Esophagus (tissue), 2 donors: ENCODE data around the gene LSM12. TPM values are rescaled to one million over a fixed set of nuclear protein-coding genes. Genes with fewer than 3 reads are reported as not detected.
A peak's percentile ranks its signal among the peaks of the same experiment; 100 is the strongest.

Source experiments
- H3K27ac ChIP-seq, 2 donors: one replicate each; pipeline ENCODE4 v1.5.1; 2013; ENCODE audit warnings: low read depth in 2 of 2, mild to moderate bottlenecking in 2 of 2, inconsistent platforms in 1 of 2, low read length in 1 of 2, moderate library complexity in 1 of 2
- H3K27me3 ChIP-seq, 2 donors: one replicate each; pipeline ENCODE4 v1.6.1; 2013; ENCODE audit warnings: low read length in 2 of 2, control low read depth in 1 of 2, mild to moderate bottlenecking in 1 of 2; ENCODE audit not compliant: insufficient read depth in 2 of 2, control insufficient read depth in 1 of 2
- H3K36me3 ChIP-seq, 2 donors: one replicate each; pipeline ENCODE4 v1.6.1; 2013; ENCODE audit warnings: low read length in 1 of 2; ENCODE audit not compliant: control insufficient read depth in 2 of 2, insufficient read depth in 2 of 2
- H3K4me1 ChIP-seq, 2 donors: one replicate each; pipeline ENCODE4 v1.6.1; 2013; ENCODE audit warnings: low read length in 1 of 2; ENCODE audit not compliant: control insufficient read depth in 2 of 2, insufficient read depth in 2 of 2
- H3K4me3 ChIP-seq, 2 donors: one replicate each; pipeline ENCODE4 v1.5.1; 2013; ENCODE audit warnings: low read length in 2 of 2, mild to moderate bottlenecking in 2 of 2, low read depth in 1 of 2, moderate library complexity in 1 of 2
- H3K9me3 ChIP-seq, 2 donors: one replicate each; pipeline ENCODE4 v1.6.1; 2013; ENCODE audit warnings: mild to moderate bottlenecking in 2 of 2, low read depth in 1 of 2, low read length in 1 of 2, moderate library complexity in 1 of 2; ENCODE audit not compliant: control insufficient read depth in 2 of 2, insufficient read depth in 1 of 2
- WGBS, 2 donors: extraction: QIAGEN DNeasy Blood & Tissue Kit; methylation state at CpG; one replicate each; pipeline ENCODE4 v1.1.7; 2013; 5-methylcytosine and 5-hydroxymethylcytosine counted together
- polyA plus RNA-seq, 2 donors: library from polyadenylated mRNA; stranded (reverse); fragments of 200-250 nt; gene quantifications; one replicate each; pipeline ENCODE4 v1.2.3, GENCODE V29; 2013
- donor health status: healthy with polysubstance abuse.
- donor health status: Bipolar disorder and iron deficiency.

LSM12 gene
- polyA plus RNA-seq, 2 donors: 25.4 to 46.9 TPM

DNA sequence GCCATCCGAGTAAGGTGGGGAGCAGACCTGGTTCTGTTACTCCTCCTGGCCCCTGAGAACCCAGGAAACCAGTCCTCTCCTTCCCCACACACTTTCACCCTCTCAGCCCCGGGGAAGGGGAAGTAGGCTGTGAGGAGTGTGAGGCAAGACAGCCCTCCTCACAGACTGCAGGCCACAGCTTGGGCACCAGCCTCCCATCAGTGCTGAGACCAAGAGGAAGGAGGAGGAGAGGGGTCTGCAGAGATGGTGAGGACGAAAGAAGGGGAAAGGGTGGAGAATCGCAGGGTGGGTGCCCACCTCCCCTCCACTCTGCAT is 11.1 kb upstream of the LSM12 start:
- H3K27me3 ChIP-seq: no peaks in the 10 kb centered on the region
- peaks cover 22 to 64% of the 10 kb centered on the region in 2 donors for H3K36me3 ChIP-seq
- no peak overlapping the region for H3K27ac ChIP-seq
- no peaks in the 10 kb centered on the region for H3K9me3 ChIP-seq
- H3K4me3 ChIP-seq: no peak overlapping the region
- WGBS, 2 donors: 64 to 68% methylated on average over 4 of the region's 4 CpGs
- peaks cover 0 to 4% of the 10 kb centered on the region in 2 donors for H3K4me1 ChIP-seq

DNA sequence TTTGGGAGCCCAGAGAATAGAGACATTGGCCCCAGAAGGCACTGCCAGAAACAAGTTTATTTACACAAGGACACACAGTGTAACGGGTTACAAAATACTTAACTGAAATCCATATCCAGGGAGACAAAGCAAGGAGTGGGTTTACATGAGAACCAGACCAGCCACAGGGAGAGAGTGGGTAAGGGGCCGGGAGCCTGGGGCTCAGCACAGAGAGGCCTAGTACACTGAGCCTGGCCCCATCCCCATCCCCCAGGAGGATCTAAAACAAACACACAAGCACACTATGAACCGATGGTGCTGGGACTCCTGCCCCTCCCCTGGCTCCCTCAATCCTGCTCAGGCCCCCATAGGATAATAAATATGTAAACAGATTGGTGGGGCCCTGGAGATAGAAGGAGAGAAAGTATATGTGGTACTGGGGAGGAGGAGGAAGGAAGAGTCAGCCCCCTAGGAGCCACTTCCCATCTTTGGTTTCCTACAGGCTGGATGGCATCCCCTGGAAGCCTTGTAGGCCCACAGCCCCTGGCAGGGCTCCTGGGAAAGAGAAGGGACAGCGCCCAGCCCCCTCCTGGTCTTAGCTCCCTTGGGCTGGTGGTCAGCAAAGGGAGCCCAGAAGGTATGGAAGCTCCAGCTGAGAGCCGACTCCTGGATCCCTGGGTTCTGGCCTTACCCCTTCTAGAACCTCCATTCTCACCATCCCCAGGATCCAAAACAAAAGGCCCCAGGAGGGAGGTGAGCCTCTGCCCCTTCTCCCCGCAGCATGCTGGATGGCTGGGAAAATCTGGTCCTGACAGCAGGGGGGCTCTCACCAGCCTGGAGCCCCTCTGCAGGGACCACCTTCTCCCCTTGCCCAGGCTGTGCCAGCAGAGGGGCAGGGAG is 10.5 kb upstream of the LSM12 start:
- Histone ChIP-seq H3K36me3 (peaks cover 18 to 58% of the 10 kb centered on the region in 2 donors), H3K27me3 (no peaks in the 10 kb centered on the region), H3K4me3 (no peak overlapping the region), H3K9me3 (no peaks in the 10 kb centered on the region), H3K4me1 (peaks cover 0 to 4% of the 10 kb centered on the region in 2 donors), H3K27ac (peak overlapping the region in 1 of 2 donors; percentile 10)
- WGBS, 2 donors: 67 to 71% methylated on average over 6 of the region's 6 CpGs

DNA sequence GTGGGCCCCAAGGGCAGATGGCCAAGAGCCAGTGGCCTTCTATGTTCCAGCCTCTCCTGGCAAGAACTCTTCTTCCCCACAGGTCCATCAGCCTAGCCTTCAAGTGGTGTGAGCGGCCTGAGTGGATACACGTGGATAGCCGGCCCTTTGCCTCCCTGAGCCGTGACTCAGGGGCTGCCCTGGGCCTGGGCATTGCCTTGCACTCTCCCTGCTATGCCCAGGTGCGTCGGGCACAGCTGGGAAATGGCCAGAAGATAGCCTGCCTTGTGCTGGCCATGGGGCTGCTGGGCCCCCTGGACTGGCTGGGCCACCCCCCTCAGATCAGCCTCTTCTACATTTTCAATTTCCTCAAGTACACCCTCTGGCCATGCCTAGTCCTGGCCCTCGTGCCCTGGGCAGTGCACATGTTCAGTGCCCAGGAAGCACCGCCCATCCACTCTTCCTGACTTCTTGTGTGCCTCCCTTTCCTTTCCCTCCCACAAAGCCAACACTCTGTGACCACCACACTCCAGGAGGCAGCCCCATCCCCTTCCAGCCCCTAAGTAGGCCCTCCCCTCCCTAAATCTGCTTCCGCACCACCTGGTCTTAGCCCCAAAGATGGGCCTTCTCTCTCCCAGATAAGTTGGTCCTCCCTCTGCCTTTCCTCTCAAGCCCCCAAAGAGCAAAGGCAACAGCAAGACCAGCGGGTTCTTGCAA is 9.3 kb upstream of the LSM12 start:
- H3K27ac ChIP-seq: no peak overlapping the region
- H3K9me3 ChIP-seq: no peaks in the 10 kb centered on the region
- WGBS, 2 donors: 72 to 79% methylated on average over 10 of the region's 10 CpGs
- H3K36me3 ChIP-seq: peaks cover 17 to 54% of the 10 kb centered on the region in 2 donors
- H3K4me3 ChIP-seq: no peak overlapping the region
- H3K4me1 ChIP-seq: peaks cover 0 to 9% of the 10 kb centered on the region in 2 donors
- no peaks in the 10 kb centered on the region for H3K27me3 ChIP-seq

DNA sequence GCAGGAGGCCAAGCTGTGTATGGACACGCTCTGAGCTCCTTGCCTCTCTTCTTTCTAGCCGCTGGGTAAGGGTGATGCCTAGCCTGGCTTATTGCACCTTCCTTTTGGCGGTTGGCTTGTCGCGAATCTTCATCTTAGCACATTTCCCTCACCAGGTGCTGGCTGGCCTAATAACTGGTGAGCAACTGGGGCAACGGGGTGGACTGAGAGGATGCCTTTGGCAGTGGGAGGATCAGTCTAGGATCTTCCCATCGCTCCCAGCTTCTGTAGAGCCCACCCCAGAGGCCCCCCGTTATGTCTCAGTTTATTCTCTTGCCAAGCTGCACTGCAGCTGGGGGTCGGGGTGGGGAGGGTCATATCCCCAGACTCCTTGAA is 8.4 kb upstream of the LSM12 start:
- Histone ChIP-seq H3K4me3 (no peak overlapping the region), H3K4me1 (peaks cover 0 to 9% of the 10 kb centered on the region in 2 donors), H3K9me3 (no peaks in the 10 kb centered on the region), H3K27ac (no peak overlapping the region), H3K27me3 (no peaks in the 10 kb centered on the region), H3K36me3 (peaks cover 12 to 45% of the 10 kb centered on the region in 2 donors)
- WGBS, 2 donors: 85 to 92% methylated on average over 9 of the region's 9 CpGs

DNA sequence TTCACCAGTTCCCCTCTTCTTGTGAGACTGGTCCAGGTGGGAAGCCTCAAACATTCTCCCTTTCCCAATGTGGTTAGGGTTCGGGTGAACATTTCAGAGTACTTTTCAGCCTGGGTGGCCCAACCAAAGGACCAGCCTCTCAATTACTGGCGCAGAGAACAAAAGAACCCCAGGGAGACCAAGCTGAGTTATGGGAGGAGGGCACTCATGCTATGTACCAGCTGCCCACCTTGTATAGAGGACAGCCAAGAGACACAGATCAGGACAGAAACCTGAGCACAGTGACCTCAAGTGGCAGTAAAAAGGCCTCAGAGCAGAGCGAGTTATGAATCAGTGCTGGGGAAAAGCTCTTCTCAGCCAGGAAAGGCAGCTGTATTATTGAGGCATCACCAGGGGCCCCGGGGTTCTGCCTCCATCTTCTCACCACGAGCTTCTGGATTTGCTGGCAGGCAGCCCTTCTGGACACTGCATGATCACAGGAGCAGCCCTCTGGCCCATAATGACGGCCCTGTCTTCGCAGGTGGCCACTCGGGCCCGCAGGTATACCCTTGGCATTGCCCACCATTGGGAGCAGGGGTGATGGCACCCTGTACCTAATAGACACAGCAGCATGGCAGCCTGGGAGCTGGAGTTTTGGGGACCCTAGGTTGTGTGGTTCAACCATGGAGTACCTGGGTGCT is 7.9 kb upstream of the LSM12 start:
- no peaks in the 10 kb centered on the region for H3K27me3 ChIP-seq
- no peaks in the 10 kb centered on the region for H3K9me3 ChIP-seq
- peaks cover 0 to 9% of the 10 kb centered on the region in 2 donors for H3K4me1 ChIP-seq
- H3K4me3 ChIP-seq: no peak overlapping the region
- 83 to 87% methylated on average over 9 of the region's 9 CpGs for WGBS, 2 donors
- H3K36me3 ChIP-seq: peaks cover 12 to 42% of the 10 kb centered on the region in 2 donors
- H3K27ac ChIP-seq: no peak overlapping the region

DNA sequence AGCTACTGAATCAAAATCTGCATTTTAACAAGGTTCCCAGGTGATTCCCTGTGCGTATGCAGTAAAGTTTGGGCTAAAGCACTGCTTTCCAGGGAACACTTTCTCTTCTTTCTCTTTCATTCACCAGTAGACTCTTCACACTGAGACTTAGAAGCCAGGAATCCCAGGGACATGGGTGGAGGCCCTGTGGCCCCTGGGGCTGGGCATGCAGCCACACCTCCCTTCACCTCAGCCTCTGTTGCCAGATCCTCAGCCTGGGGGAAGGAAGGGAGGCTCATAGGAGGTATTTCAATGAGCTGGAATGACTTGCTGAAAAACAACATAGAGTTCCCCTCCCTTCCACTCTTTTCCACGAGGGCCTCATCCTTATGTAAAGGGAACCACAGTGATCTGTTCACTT is 5.3 kb upstream of the LSM12 start:
- H3K27ac ChIP-seq: peak overlapping the region; percentile 51 to 60
- H3K4me1 ChIP-seq: peaks cover 0 to 9% of the 10 kb centered on the region in 2 donors
- no peaks in the 10 kb centered on the region for H3K27me3 ChIP-seq
- 28 to 43% methylated on average over 2 of the region's 2 CpGs for WGBS, 2 donors
- H3K4me3 ChIP-seq: peak overlapping the region in 1 of 2 donors; percentile 64
- H3K9me3 ChIP-seq: no peaks in the 10 kb centered on the region
- H3K36me3 ChIP-seq: peaks cover 7 to 21% of the 10 kb centered on the region in 2 donors

DNA sequence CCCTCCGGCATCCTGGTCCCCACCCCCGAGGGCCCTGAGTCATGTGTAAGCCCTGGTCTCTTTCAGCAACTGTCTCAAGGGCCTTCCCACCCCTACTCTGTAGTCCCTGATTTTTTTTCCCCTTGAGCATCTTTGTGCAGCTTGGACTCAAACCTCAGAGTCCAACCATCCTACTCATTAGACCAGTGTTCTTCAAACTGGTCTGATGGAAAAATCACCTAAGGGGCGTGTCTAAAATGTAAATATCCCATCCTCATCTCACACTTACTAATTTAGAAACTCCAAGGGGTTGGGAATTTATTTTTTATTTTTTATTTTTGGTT is 4.7 kb upstream of the LSM12 start:
- peaks cover 0 to 9% of the 10 kb centered on the region in 2 donors for H3K4me1 ChIP-seq
- WGBS, 2 donors: 3 to 4% methylated on average over 3 of the region's 3 CpGs
- no peaks in the 10 kb centered on the region for H3K9me3 ChIP-seq
- H3K27me3 ChIP-seq: no peaks in the 10 kb centered on the region
- H3K27ac ChIP-seq: peak overlapping the region; percentile 93 to 95
- peak overlapping the region; percentile 64 to 68 for H3K4me3 ChIP-seq
- peaks cover 7 to 15% of the 10 kb centered on the region in 2 donors for H3K36me3 ChIP-seq

DNA sequence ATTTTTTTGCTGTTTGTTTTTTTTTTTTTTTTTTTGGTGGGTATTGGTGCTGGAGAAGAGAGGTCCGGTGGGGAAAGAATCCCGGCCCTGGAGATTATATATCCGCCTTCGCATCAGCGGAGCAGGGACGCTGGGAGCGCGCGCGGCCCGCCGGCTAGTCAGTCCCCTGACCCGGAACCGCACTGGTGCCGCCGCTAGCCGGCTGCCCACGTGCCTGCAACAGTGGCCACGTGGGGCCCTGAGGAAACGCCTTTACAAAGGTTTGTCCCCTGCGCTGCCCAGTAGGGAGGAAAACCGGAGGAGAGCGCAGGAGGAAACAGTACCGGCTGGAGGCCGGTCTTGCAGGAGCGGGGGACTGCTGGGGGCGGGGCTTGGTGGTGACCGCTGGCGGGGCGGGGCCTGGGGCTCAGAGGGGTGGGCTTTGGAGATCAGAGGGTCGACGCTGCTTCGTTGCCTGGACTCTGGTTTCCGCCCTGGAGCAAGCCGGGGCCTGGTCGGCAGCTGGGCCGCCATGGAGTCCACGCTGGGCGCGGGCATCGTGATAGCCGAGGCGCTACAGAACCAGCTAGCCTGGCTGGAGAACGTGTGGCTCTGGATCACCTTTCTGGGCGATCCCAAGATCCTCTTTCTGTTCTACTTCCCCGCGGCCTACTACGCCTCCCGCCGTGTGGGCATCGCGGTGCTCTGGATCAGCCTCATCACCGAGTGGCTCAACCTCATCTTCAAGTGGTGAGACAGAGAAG is 4.2 kb upstream of the LSM12 start, which contains the start of gene G6PC3:
Gene G6PC3 (plus strand): TSS at position 281 of the 743 bp plus-strand sequence. CDS start 231 bp downstream, at position 512.
- H3K27ac ChIP-seq: peak within 1 kb of the TSS; percentile 93 to 95
- H3K27me3 ChIP-seq: no peaks in the 10 kb centered on the region
- H3K4me3 ChIP-seq: peak within 1 kb of the TSS; percentile 64 to 68
- no peaks in the 10 kb centered on the region for H3K9me3 ChIP-seq
- WGBS, 2 donors: 0 to 1% methylated on average over 51 to 53 of the region's 53 CpGs
- H3K4me1 ChIP-seq: peaks cover 0 to 9% of the 10 kb centered on the region in 2 donors
- H3K36me3 ChIP-seq: peaks cover 7 to 9% of the 10 kb centered on the region in 2 donors

DNA sequence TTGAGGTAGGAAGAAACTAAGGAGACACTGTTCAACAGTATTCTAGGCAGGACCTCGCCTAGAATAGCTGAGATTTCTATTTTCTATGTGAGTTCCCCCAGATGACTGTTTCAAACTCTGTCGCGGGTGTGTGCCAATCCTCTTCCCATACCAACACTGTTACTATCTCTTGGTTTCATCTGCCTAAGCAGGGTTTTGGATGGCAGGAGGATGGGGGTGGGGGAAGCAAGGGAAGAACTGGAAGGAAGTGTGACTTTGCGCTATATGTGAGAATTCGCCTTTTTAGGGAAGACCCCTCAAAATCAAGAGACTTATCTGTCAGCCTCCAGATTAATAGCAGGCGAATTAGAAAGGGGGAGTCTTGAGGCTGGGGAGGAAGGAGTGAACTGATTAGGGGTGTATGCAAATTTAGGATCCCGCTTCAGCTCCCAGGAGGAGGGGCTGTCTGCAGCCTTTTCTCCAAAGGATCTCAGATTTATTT is 3.5 kb upstream of the LSM12 start:
- Histone ChIP-seq H3K27ac (peak overlapping the region; percentile 93 to 95), H3K9me3 (no peaks in the 10 kb centered on the region), H3K36me3 (peaks cover 4 to 6% of the 10 kb centered on the region in 2 donors), H3K4me1 (peaks cover 0 to 8% of the 10 kb centered on the region in 2 donors), H3K27me3 (no peaks in the 10 kb centered on the region), H3K4me3 (peak overlapping the region in 1 of 2 donors; percentile 64)
- 23 to 32% methylated on average over 7 of the region's 7 CpGs for WGBS, 2 donors
